PFSK-1 (cell line): ENCODE data around the gene MAGI2.

Source experiments
- FOXP2 ChIP-seq: optimal IDR thresholded peaks from 2 replicates; pipeline ENCODE3; 2011; ENCODE audit warnings: borderline replicate concordance, control low read depth, inconsistent platforms; ENCODE audit not compliant: insufficient read depth; ENCODE audit errors: extremely low read length, extremely low read depth
- POLR2AphosphoS5 ChIP-seq: IDR thresholded peaks from 2 replicates; pipeline ENCODE4 v1.6.1; 2012; ENCODE audit warnings: low read depth, mild to moderate bottlenecking, control low read depth, low read length, moderate library complexity
- REST ChIP-seq, 2 experiments: IDR thresholded peaks; 2 replicates each; pipeline versions ENCODE4 v1.6.1 to v1.8.0; 2011 to 2012; ENCODE audit warnings: low read depth in 2 of 2, low read length in 2 of 2, control low read depth in 1 of 2, inconsistent platforms in 1 of 2, mild to moderate bottlenecking in 1 of 2, moderate library complexity in 1 of 2; ENCODE audit not compliant: insufficient read depth in 1 of 2
- SIN3A ChIP-seq: IDR thresholded peaks from 2 replicates; pipeline ENCODE4 v1.6.1; 2012; ENCODE audit warnings: mild to moderate bottlenecking, low read length, moderate library complexity, borderline replicate concordance; ENCODE audit not compliant: insufficient read depth
- TAF1 ChIP-seq: IDR thresholded peaks from 2 replicates; pipeline ENCODE4 v1.6.1; 2012; ENCODE audit warnings: low read length, control low read depth, borderline replicate concordance; ENCODE audit not compliant: insufficient read depth

MAGI2 gene

GRCh38 chr7:79199961-79200360, 253.5 kb downstream of the MAGI2 start:
- no peak for TF ChIP-seq SIN3A
- no peak for TF ChIP-seq REST (IDR thresholded peaks at IDR 0.05; ENCODE audit: insufficient read depth in 1 of 2, low read depth in 2 of 2, low read length in 2 of 2)
- no peak for TF ChIP-seq FOXP2
- TF ChIP-seq POLR2AphosphoS5 = no peak
- TF ChIP-seq TAF1 = no peak

- TF ChIP-seq FOXP2 = no peak
- TF ChIP-seq TAF1 = no peak
- TF ChIP-seq POLR2AphosphoS5 = no peak
- no peak for TF ChIP-seq SIN3A
- no peak for TF ChIP-seq REST (IDR thresholded peaks at IDR 0.05; ENCODE audit: insufficient read depth in 1 of 2, low read depth in 2 of 2, low read length in 2 of 2)
Measured at GRCh38 chr7:79199266-79199665, 254.2 kb downstream of the MAGI2 start.

GRCh38 chr7:79185605-79186004, 267.9 kb downstream of the MAGI2 start:
- TF ChIP-seq FOXP2 (no peak), POLR2AphosphoS5 (no peak)

- TF ChIP-seq FOXP2 (no peak), TAF1 (no peak), SIN3A (no peak), POLR2AphosphoS5 (no peak), REST (IDR thresholded peaks at IDR 0.05; ENCODE audit: insufficient read depth in 1 of 2, low read depth in 2 of 2, low read length in 2 of 2) (no peak)
Measured at GRCh38 chr7:79182283-79182682, 271.2 kb downstream of the MAGI2 start.

- TF ChIP-seq FOXP2 (no peak), TAF1 (no peak), SIN3A (no peak), POLR2AphosphoS5 (no peak), REST (IDR thresholded peaks at IDR 0.05; ENCODE audit: insufficient read depth in 1 of 2, low read depth in 2 of 2, low read length in 2 of 2) (no peak)
Measured at GRCh38 chr7:79180533-79180932, 272.9 kb downstream of the MAGI2 start.

- TF ChIP-seq REST (IDR thresholded peaks at IDR 0.05; ENCODE audit: insufficient read depth in 1 of 2, low read depth in 2 of 2, low read length in 2 of 2) = no peak
- no peak for TF ChIP-seq TAF1
- TF ChIP-seq FOXP2 = no peak
- TF ChIP-seq SIN3A = no peak
- TF ChIP-seq POLR2AphosphoS5 = no peak
Measured at GRCh38 chr7:79176859-79177477, 276.5 kb downstream of the MAGI2 start.
